ENCODE measurements around the gene ETHE1. TPM values are rescaled to one million over a fixed set of nuclear protein-coding genes. Genes with fewer than 3 reads are reported as not detected.
"Not testable (repeated sequence)": the region's sequence is repeated elsewhere in the genome, so short reads cannot be mapped to it uniquely, and the experiment has no call there.

ETHE1 gene
- total and polyA plus RNA-seq, 2 donors (not counting 1 experiment from before 2014, with no cell fraction given): 16.0 to 39.4 TPM

DNA sequence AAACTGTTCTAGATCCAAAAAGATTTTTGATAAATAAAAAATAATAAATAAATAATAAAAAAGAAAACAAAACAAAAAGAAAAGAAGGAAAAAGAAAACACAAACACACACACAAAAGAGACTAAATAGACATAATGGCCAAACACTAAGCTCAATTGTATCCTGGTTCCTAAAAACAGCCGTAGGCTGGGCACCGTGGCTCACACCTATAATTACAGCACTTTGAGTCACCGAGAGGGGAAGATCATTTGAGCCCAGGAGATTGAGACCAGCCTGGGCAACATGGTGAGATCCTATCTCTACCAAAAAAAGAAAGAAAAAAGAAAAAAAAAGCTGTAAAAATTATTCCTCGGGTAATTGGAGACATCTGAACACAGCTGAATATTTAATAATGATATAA, 8.9 kb downstream of the ETHE1 start:
- no peaks in the 10 kb centered on the region for H3K27me3 Mint-ChIP-seq
- H3K27ac ChIP-seq (ENCODE audit: low read length in 2 of 2): peak overlapping the region in 1 of 2 donors; percentile 36
- no peaks in the 10 kb centered on the region for H3K9me3 ChIP-seq (ENCODE audit: control extremely low read depth in 1 of 3, control insufficient read depth in 2 of 3, insufficient read depth in 1 of 3, low read length in 2 of 3)
- H3K9me3 Mint-ChIP-seq (ENCODE audit: insufficient read depth): no peaks in the 10 kb centered on the region
- peaks cover 14 to 23% of the 10 kb centered on the region in 2 donors for H3K4me1 ChIP-seq (ENCODE audit: control insufficient read depth in 2 of 2, insufficient read depth in 2 of 2, low read length in 2 of 2)
- no peaks in the 10 kb centered on the region for H3K36me3 ChIP-seq (replicated peaks in 1 of 2; ENCODE audit: control extremely low read depth in 1 of 2, control insufficient read depth in 1 of 2, extremely low read depth in 1 of 2, insufficient read depth in 2 of 2, low read length in 1 of 2)
- ChIA-PET POLR2A (interaction anchor here (0.6 to 2.5 kb wide), 7 partner anchors 10 to 1078 kb away, joined by 4 to 18 read pairs (median 6); partner anchors contain the start of gene ZNF575), CTCF (interaction anchor here (0.6 to 14.1 kb wide), 17 partner anchors 10 to 292 kb away, joined by 3 to 644 read pairs (median 5); partner anchors contain the start of genes PHLDB3 and ZNF575)
- 80% methylated on average over 1 of the region's 4 CpGs for WGBS (ENCODE audit: insufficient coverage)
- peak overlapping the region; percentile 51 for H3K27ac Mint-ChIP-seq
- H3K27me3 ChIP-seq (replicated peaks in 1 of 4; ENCODE audit: control extremely low read depth in 1 of 4, control insufficient read depth in 3 of 4, insufficient read depth in 4 of 4, low read length in 3 of 4): no peaks in the 10 kb centered on the region
- H3K4me1 Mint-ChIP-seq: peaks cover 14% of the 10 kb centered on the region
- peak overlapping the region; percentile 12 for H3K4me3 Mint-ChIP-seq
- intact Hi-C loops (cut with micrococcal nuclease): loop anchor here (5.0 to 10.0 kb wide), 3 partner anchors 41 to 323 kb away; no protein-coding TSS in a partner anchor
- no peak overlapping the region for H3K9ac ChIP-seq (ENCODE audit: low read length)
- peak overlapping the region; percentile 14 for H3K4me2 ChIP-seq (replicated peaks; ENCODE audit: low read depth, low read length, poor library complexity, severe bottlenecking)
- H2AFZ ChIP-seq (ENCODE audit: insufficient read depth, low read depth, low read length, poor library complexity, severe bottlenecking): no peak overlapping the region
- TF ChIP-seq, protein P1, sequence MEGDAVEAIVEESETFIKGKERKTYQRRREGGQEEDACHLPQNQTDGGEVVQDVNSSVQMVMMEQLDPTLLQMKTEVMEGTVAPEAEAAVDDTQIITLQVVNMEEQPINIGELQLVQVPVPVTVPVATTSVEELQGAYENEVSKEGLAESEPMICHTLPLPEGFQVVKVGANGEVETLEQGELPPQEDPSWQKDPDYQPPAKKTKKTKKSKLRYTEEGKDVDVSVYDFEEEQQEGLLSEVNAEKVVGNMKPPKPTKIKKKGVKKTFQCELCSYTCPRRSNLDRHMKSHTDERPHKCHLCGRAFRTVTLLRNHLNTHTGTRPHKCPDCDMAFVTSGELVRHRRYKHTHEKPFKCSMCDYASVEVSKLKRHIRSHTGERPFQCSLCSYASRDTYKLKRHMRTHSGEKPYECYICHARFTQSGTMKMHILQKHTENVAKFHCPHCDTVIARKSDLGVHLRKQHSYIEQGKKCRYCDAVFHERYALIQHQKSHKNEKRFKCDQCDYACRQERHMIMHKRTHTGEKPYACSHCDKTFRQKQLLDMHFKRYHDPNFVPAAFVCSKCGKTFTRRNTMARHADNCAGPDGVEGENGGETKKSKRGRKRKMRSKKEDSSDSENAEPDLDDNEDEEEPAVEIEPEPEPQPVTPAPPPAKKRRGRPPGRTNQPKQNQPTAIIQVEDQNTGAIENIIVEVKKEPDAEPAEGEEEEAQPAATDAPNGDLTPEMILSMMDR (IDR thresholded peaks at IDR 0.05): no peak
- no peak for TF ChIP-seq EZH2 (IDR thresholded peaks at IDR 0.05; ENCODE audit: borderline replicate concordance, insufficient read depth, low read depth, low read length, poor library complexity, severe bottlenecking)
- no peak for ATAC-seq (ENCODE audit: low read depth)
- H3K4me3 ChIP-seq (ENCODE audit: control extremely low read depth in 1 of 5, extremely low read depth in 1 of 5, insufficient read depth in 1 of 5, low read depth in 2 of 5, low read length in 4 of 5): peak overlapping the region in 1 of 5 experiments; percentile 5
- no peaks in the 10 kb centered on the region for H4K20me1 ChIP-seq (ENCODE audit: control insufficient read depth, insufficient read depth, low read length, poor library complexity, severe bottlenecking)
- DNase-seq: no peak
- H3K79me2 ChIP-seq (ENCODE audit: control insufficient read depth, insufficient read depth, low read length): no peaks in the 10 kb centered on the region

DNA sequence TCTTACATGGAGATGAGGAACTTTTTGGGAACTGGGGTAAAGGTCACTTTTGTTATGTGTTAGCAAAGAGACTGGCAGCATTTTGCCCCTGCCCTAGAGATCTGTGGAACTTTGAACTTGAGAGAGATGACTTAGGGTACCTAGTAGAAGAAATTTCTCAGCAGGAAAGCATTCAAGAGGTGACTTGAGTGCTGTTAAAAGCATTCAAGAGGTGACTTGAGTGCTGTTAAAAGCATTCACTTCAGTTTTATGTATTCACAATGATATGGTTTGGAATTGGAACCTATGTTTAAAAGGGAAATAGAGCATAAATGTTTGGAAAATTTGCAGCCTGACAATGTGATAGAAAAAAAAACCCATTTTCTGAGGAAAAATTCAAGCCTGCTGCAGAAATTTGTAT, 14.6 kb downstream of the ETHE1 start:
- intact Hi-C loops (cut with micrococcal nuclease): loop anchor here (10.0 kb wide), 1 partner anchor 318 kb away; no protein-coding TSS in a partner anchor
- H3K27me3 Mint-ChIP-seq; H3K4me3 Mint-ChIP-seq; POLR2A ChIA-PET; H3K9me3 ChIP-seq (ENCODE audit: control extremely low read depth in 1 of 3, control insufficient read depth in 2 of 3, insufficient read depth in 1 of 3, low read length in 2 of 3); H3K27me3 ChIP-seq (replicated peaks in 1 of 4; ENCODE audit: control extremely low read depth in 1 of 4, control insufficient read depth in 3 of 4, insufficient read depth in 4 of 4, low read length in 3 of 4); H3K9me3 Mint-ChIP-seq (ENCODE audit: insufficient read depth); H3K9ac ChIP-seq (ENCODE audit: low read length); H3K27ac ChIP-seq (ENCODE audit: low read length in 2 of 2); H3K4me2 ChIP-seq (replicated peaks; ENCODE audit: low read depth, low read length, poor library complexity, severe bottlenecking); H2AFZ ChIP-seq (ENCODE audit: insufficient read depth, low read depth, low read length, poor library complexity, severe bottlenecking); H3K4me1 Mint-ChIP-seq; H3K4me1 ChIP-seq (ENCODE audit: control insufficient read depth in 2 of 2, insufficient read depth in 2 of 2, low read length in 2 of 2); H4K20me1 ChIP-seq (ENCODE audit: control insufficient read depth, insufficient read depth, low read length, poor library complexity, severe bottlenecking); ATAC-seq (ENCODE audit: low read depth); H3K27ac Mint-ChIP-seq; DNase-seq; H3K36me3 ChIP-seq (replicated peaks in 1 of 2; ENCODE audit: control extremely low read depth in 1 of 2, control insufficient read depth in 1 of 2, extremely low read depth in 1 of 2, insufficient read depth in 2 of 2, low read length in 1 of 2); H3K79me2 ChIP-seq (ENCODE audit: control insufficient read depth, insufficient read depth, low read length); H3K4me3 ChIP-seq (ENCODE audit: control extremely low read depth in 1 of 5, extremely low read depth in 1 of 5, insufficient read depth in 1 of 5, low read depth in 2 of 5, low read length in 4 of 5): not testable (repeated sequence)
- CTCF ChIA-PET: interaction anchor here (2.1 kb wide), 1 partner anchor 65 kb away, joined by 9 read pairs; no protein-coding TSS in a partner anchor

Data from B cell (primary cell).